GM10248 (cell line): Measurements from ENCODE around the gene DYTN.

ENCODE experiments used
- CTCF ChIA-PET: fragments of 300-600 bp; sonication (Branson Sonifier 250); formaldehyde crosslinking; extraction: SDS; loops from one replicate; lab custom pipeline; 2021; ENCODE audit warnings: antibody characterized with exemption; lab: Yijun Ruan, JAX
- POLR2A ChIA-PET: fragments of 350-650 bp; sonication (Branson Sonifier 250); formaldehyde crosslinking; extraction: SDS; loops from one replicate; lab custom pipeline; 2020; ENCODE audit warnings: antibody characterized with exemption; lab: Yijun Ruan, JAX
- DNase-seq: peaks from one replicate; pipeline ENCODE4 v3.0.0; 2012; ENCODE audit errors: extremely low spot score
- CTCF ChIP-seq: IDR thresholded peaks from 2 replicates; pipeline ENCODE4 v1.5.1; 2012; ENCODE audit warnings: mild to moderate bottlenecking, low read depth; ENCODE audit errors: extremely low read depth, missing control alignments, control extremely low read depth

The DYTN gene

GRCh38 chr2:206611191-206611590, 107.0 kb downstream of the DYTN start:
- no peak for DNase-seq
- CTCF ChIA-PET: no interaction called here
- TF ChIP-seq CTCF: no peak
- POLR2A ChIA-PET: no interaction called here

- ChIA-PET POLR2A (no interaction called here), CTCF (interaction anchor here (1.7 kb wide), 1 partner anchor 13 kb away, joined by 5 read pairs; no protein-coding TSS in a partner anchor)
- no peak for DNase-seq
- TF ChIP-seq CTCF: no peak
Measured at GRCh38 chr2:206610451-206610850, 107.7 kb downstream of the DYTN start.

GRCh38 chr2:206603243-206603642, 115.0 kb downstream of the DYTN start:
- TF ChIP-seq CTCF: no peak
- POLR2A ChIA-PET: no interaction called here
- DNase-seq: no peak
- CTCF ChIA-PET: no interaction called here
